ENCODE measurements around the gene GNB3. TPM values are rescaled to one million over a fixed set of nuclear protein-coding genes. Genes with fewer than 3 reads are reported as not detected.

GNB3 gene
- total RNA-seq, 4 donors from 2014 or later = 0.39 to 3.0 (median 2.1) TPM

DNA sequence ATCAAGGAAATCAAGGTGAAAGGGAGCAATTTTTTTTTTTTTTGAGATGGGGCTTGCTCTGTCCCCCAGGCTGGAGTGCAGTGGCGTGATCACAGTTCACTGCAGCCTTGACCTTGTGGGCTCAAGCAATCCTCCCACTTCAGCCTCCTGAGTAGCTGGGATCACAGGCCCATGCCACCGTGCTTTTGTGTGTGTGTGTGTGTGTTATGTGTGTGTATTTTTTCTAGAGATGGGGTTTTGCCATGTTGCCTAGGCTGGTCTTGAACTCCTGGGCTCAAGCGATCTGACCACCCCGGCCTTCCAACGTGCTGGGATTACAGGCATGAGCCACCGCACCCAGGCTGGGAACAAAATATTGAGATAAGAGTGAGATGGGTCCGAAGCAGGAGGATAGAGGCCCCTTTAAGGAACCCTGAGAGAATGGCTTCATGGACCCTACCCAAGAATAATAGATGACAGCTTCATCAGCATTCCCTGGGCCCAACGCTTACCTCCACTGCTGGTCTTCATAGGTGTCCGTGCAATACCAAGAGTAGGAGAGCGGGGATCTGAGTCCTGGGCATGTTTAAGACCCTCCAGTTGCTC lies 9.3 kb downstream of the GNB3 start:
- 70 to 75% methylated on average over 10 of the region's 10 CpGs for WGBS, 2 donors
- no peak for DNase-seq
- Histone ChIP-seq H3K36me3 (no peaks in the 10 kb centered on the region), H3K9me3 (no peaks in the 10 kb centered on the region), H3K27ac (no peak overlapping the region), H3K4me3 (replicated peaks in 1 of 3) (no peak overlapping the region), H3K27me3 (no peaks in the 10 kb centered on the region), H3K4me1 (peaks cover 10 to 12% of the 10 kb centered on the region in 2 donors)
- TF ChIP-seq, protein P1, sequence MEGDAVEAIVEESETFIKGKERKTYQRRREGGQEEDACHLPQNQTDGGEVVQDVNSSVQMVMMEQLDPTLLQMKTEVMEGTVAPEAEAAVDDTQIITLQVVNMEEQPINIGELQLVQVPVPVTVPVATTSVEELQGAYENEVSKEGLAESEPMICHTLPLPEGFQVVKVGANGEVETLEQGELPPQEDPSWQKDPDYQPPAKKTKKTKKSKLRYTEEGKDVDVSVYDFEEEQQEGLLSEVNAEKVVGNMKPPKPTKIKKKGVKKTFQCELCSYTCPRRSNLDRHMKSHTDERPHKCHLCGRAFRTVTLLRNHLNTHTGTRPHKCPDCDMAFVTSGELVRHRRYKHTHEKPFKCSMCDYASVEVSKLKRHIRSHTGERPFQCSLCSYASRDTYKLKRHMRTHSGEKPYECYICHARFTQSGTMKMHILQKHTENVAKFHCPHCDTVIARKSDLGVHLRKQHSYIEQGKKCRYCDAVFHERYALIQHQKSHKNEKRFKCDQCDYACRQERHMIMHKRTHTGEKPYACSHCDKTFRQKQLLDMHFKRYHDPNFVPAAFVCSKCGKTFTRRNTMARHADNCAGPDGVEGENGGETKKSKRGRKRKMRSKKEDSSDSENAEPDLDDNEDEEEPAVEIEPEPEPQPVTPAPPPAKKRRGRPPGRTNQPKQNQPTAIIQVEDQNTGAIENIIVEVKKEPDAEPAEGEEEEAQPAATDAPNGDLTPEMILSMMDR (IDR thresholded peaks at IDR 0.05) = no peak
- no peak for TF ChIP-seq POLR2A (IDR thresholded peaks at IDR 0.05)
- intact Hi-C loops (cut with DNase I) = no loop called here

DNA sequence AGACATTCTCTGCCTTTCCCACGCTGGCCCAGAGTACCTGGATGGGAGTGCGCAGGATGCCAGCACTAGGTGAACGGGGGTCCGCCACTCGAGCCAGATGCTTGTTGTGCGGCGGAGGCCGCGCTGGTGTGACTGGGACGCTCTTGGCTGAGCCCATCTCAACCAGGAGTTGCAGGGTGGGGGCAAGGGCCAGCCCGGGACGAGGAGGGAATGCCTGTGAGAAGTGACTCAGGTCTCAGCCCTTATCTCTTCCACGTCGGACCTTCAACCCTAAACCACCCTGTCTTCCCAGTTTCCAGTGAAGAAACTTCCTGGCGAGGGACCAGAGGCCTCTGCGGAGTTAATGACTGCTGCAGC lies 10.0 kb downstream of the GNB3 start:
- peaks cover 10 to 12% of the 10 kb centered on the region in 2 donors for H3K4me1 ChIP-seq
- intact Hi-C loops (cut with DNase I) = no loop called here
- no peak for DNase-seq
- H3K4me3 ChIP-seq (replicated peaks in 1 of 3) = no peak overlapping the region
- H3K9me3 ChIP-seq = no peaks in the 10 kb centered on the region
- H3K27ac ChIP-seq = no peak overlapping the region
- H3K27me3 ChIP-seq = no peaks in the 10 kb centered on the region
- H3K36me3 ChIP-seq = peaks cover 3% of the 10 kb centered on the region in 2 donors
- WGBS, 2 donors = 35% methylated on average over 14 of the region's 16 CpGs
- TF ChIP-seq POLR2A (IDR thresholded peaks at IDR 0.05) = no peak
- TF ChIP-seq, protein P1 (IDR thresholded peaks at IDR 0.05) = no peak

DNA sequence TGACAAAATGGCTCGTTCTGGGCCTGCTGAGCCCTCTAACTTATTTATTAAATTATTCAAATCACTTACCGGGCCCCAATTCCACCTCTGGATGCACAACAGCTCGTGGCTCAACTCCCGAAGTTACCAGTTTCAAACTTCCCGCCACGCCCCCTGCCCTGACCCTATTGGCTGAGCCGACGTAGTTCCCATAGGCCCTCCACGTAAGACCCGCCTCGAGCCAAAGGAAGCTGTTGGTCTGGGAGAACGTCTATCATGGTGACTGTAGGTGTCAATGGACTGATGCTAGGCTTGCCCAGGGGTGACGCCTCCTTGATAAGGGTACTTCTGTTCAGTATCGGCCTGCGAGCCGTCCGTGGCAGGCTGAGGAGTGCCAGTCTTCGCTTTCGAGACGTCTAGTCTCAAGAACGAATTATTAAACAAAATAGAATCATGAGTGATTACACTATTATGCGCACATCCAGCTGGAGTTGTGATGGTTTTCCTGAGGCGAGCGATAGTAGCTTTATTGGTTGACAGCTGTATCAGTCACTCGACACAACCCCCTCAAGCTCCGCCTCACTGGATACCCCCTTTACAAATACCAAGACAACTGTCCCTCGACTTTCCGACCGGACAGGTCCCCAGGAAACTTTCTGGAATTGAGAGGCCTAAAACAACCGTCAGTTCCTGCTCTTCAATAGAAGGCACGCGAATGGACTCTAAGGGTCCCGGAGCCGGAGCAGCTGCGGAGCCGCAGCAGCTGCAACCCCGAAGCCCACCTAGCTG lies 10.6 kb downstream of the GNB3 start, which contains the start of gene CDCA3:
Gene CDCA3 (minus strand): TSS at position 134 of the 768 bp plus-strand sequence. CDS start 334 bp downstream, outside the sequence.
- Histone ChIP-seq H3K4me3 (replicated peaks in 1 of 3) (peak within 1 kb of the TSS; percentile 9 to 55 (median 24)), H3K27ac (peak within 1 kb of the TSS; percentile 76 to 96 (median 90)), H3K9me3 (no peaks in the 10 kb centered on the region), H3K36me3 (peaks cover 8 to 9% of the 10 kb centered on the region in 2 donors), H3K4me1 (peaks cover 10 to 12% of the 10 kb centered on the region in 2 donors), H3K27me3 (no peaks in the 10 kb centered on the region)
- peak; percentile 97 for DNase-seq
- intact Hi-C loops (cut with DNase I) = no loop called here
- 0 to 1% methylated on average over 29 to 30 of the region's 37 CpGs for WGBS, 2 donors
- TF ChIP-seq, protein P1 (IDR thresholded peaks at IDR 0.05) = no peak
- peak in 1 of 2 donors; percentile 86 for TF ChIP-seq POLR2A (IDR thresholded peaks at IDR 0.05)

GRCh38 chr12:6851921-6852650 lies 11.4 kb downstream of the GNB3 start, which contains the start of gene USP5:
TSS of gene USP5 (plus strand) at chr12:6852150. CDS start at chr12:6852180, 30 bp downstream.
- 0% methylated on average over 11 to 12 of the region's 65 CpGs for WGBS, 2 donors

More at GRCh38 chr12:6851921-6852650, 11.4 kb downstream of the GNB3 start, which contains the start of gene USP5:
- Histone ChIP-seq H3K27me3 (no peaks in the 10 kb centered on the region), H3K27ac (peak within 1 kb of the TSS; percentile 76 to 96 (median 90)), H3K4me1 (peaks cover 10 to 12% of the 10 kb centered on the region in 2 donors), H3K36me3 (peaks cover 15 to 16% of the 10 kb centered on the region in 2 donors), H3K4me3 (replicated peaks in 1 of 3) (peak within 1 kb of the TSS; percentile 9 to 55 (median 45)), H3K9me3 (no peaks in the 10 kb centered on the region)
- peak; percentile 100 for DNase-seq
- intact Hi-C loops (cut with DNase I) = no loop called here
- peak in 1 of 2 donors; percentile 55 for TF ChIP-seq POLR2A (IDR thresholded peaks at IDR 0.05)
- TF ChIP-seq, protein P1 (IDR thresholded peaks at IDR 0.05) = no peak

Measured in thyroid gland (tissue), 4 donors.